IMR-90 (cell line): ENCODE results near the gene CDON. TPM values are rescaled to one million over a fixed set of nuclear protein-coding genes. Genes with fewer than 3 reads are reported as not detected.

Source experiments
- ATAC-seq: fragments of 200-7000 bp; cut with Tn5 transposase; 2 replicates; pipeline ENCODE4 v1.9.1; 2020; ENCODE audit warnings: low read depth, mild to moderate bottlenecking, moderate library complexity
- BruUV-seq: library from RNA; stranded (reverse); fragments of 400-500 nt; replicated peaks from 2 replicates; lab custom pipeline; 2021; lab: Mats Ljungman, UMichigan
- CTCF ChIA-PET: fragments of 300-600 bp; formaldehyde crosslinking; extraction: SDS; loops from one replicate; lab custom pipeline; 2021; ENCODE audit warnings: antibody characterized with exemption; lab: Yijun Ruan, JAX
- POLR2A ChIA-PET: fragments of 300-600 bp; sonication (Branson Sonifier 250); formaldehyde crosslinking; loops from one replicate; lab custom pipeline; 2022; ENCODE audit warnings: antibody characterized with exemption; ENCODE audit not compliant: unreplicated experiment; lab: Charles Lee
- DNase-seq: peaks from one replicate; pipeline ENCODE4 v3.0.0; 2013
- H2AFZ ChIP-seq: replicated peaks from 2 replicates; pipeline ENCODE3; 2013; ENCODE audit warnings: low read length, mild to moderate bottlenecking; ENCODE audit not compliant: poor library complexity
- H2AK5ac ChIP-seq: 2 replicates; pipeline ENCODE4 v1.6.1; 2013; ENCODE audit warnings: low read depth, low read length, inconsistent platforms
- H2AK9ac ChIP-seq: replicated peaks from 2 replicates; pipeline ENCODE3; 2013; ENCODE audit warnings: mild to moderate bottlenecking, low read depth, low read length, moderate library complexity; ENCODE audit not compliant: poor library complexity
- H2BK120ac ChIP-seq: 2 replicates; pipeline ENCODE4 v1.6.1; 2013; ENCODE audit warnings: low read depth, low read length, inconsistent platforms
- H2BK15ac ChIP-seq: 3 replicates; pipeline ENCODE4 v1.6.1; 2013; ENCODE audit warnings: low read depth, low read length, inconsistent platforms
- H2BK20ac ChIP-seq: 2 replicates; pipeline ENCODE4 v1.6.1; 2013; ENCODE audit warnings: low read depth, mild to moderate bottlenecking, inconsistent platforms, low read length, moderate library complexity
- H2BK5ac ChIP-seq: 2 replicates; pipeline ENCODE4 v1.6.1; 2013; ENCODE audit warnings: mild to moderate bottlenecking, low read depth, low read length, inconsistent platforms; ENCODE audit not compliant: poor library complexity, severe bottlenecking
- H3K14ac ChIP-seq: replicated peaks from 2 replicates; pipeline ENCODE4 v1.6.1; 2013; ENCODE audit warnings: low read depth, low read length, inconsistent platforms
- H3K18ac ChIP-seq: 2 replicates; pipeline ENCODE4 v1.6.1; 2013; ENCODE audit warnings: low read depth, low read length, control low read depth
- H3K23ac ChIP-seq: 2 replicates; pipeline ENCODE4 v1.6.1; 2013; ENCODE audit warnings: low read depth, low read length, inconsistent platforms
- H3K27ac ChIP-seq: 2 replicates; pipeline ENCODE4 v1.5.1; 2013; ENCODE audit warnings: mild to moderate bottlenecking, control low read depth, low read length; ENCODE audit not compliant: insufficient read depth
- H3K27me3 ChIP-seq: 2 replicates; pipeline ENCODE4 v1.6.1; 2013; ENCODE audit warnings: low read length; ENCODE audit not compliant: control insufficient read depth, insufficient read depth
- H3K36me3 ChIP-seq: 2 replicates; pipeline ENCODE4 v1.6.1; 2013; ENCODE audit warnings: low read length, mixed read lengths; ENCODE audit not compliant: control insufficient read depth, insufficient read depth
- H3K4ac ChIP-seq: 2 replicates; pipeline ENCODE4 v1.6.1; 2013; ENCODE audit warnings: low read depth, low read length, inconsistent platforms
- H3K4me1 ChIP-seq: 2 replicates; pipeline ENCODE4 v1.6.1; 2013; ENCODE audit warnings: low read length, mixed read lengths; ENCODE audit not compliant: control insufficient read depth, insufficient read depth
- H3K4me2 ChIP-seq: 2 replicates; pipeline ENCODE4 v1.6.1; 2013; ENCODE audit warnings: low read depth, mild to moderate bottlenecking, control low read depth, low read length, moderate library complexity
- H3K4me3 ChIP-seq: 2 replicates; pipeline ENCODE4 v1.5.1; 2013; ENCODE audit warnings: low read depth, mild to moderate bottlenecking, control low read depth, low read length, moderate library complexity; ENCODE audit not compliant: insufficient read depth
- H3K56ac ChIP-seq: 2 replicates; pipeline ENCODE4 v1.6.1; 2013; ENCODE audit warnings: low read length, inconsistent platforms; ENCODE audit not compliant: insufficient read depth; ENCODE audit errors: extremely low read depth
- H3K79me1 ChIP-seq, 2 experiments: 2 replicates each; pipeline ENCODE4 v1.6.1; 2013; ENCODE audit warnings: low read length in 2 of 2, inconsistent platforms in 1 of 2, low read depth in 1 of 2
- H3K9ac ChIP-seq: 2 replicates; pipeline ENCODE4 v1.6.1; 2013; ENCODE audit warnings: low read depth, low read length, control low read depth
- H3K9me1 ChIP-seq: 2 replicates; pipeline ENCODE4 v1.6.1; 2013; ENCODE audit warnings: low read length, inconsistent platforms; ENCODE audit not compliant: insufficient read depth
- H3K9me3 ChIP-seq: 2 replicates; pipeline ENCODE4 v1.6.1; 2013; ENCODE audit warnings: low read length; ENCODE audit not compliant: control insufficient read depth, insufficient read depth
- H4K20me1 ChIP-seq: 2 replicates; pipeline ENCODE4 v1.6.1; 2013; ENCODE audit warnings: low read length, inconsistent platforms; ENCODE audit not compliant: insufficient read depth
- H4K5ac ChIP-seq: 2 replicates; pipeline ENCODE4 v1.6.1; 2013; ENCODE audit warnings: mild to moderate bottlenecking, low read depth, low read length, control low read depth
- H4K8ac ChIP-seq, 2 experiments: 2 replicates each; pipeline ENCODE4 v1.6.1; 2013; ENCODE audit warnings: low read depth in 2 of 2, low read length in 2 of 2, control low read depth in 1 of 2, inconsistent platforms in 1 of 2
- H4K91ac ChIP-seq: 2 replicates; pipeline ENCODE4 v1.6.1; 2013; ENCODE audit warnings: low read depth, low read length, inconsistent platforms; ENCODE audit not compliant: insufficient read depth
- CEBPB ChIP-seq: IDR thresholded peaks from 2 replicates; pipeline ENCODE4 v1.6.1; 2012; ENCODE audit warnings: low read depth, low read length, improper control_type of control experiment
- CHD1 ChIP-seq: IDR thresholded peaks from 2 replicates; pipeline ENCODE4 v1.6.1; 2012; ENCODE audit warnings: low read depth, low read length, improper control_type of control experiment
- CTCF ChIP-seq: conservative IDR thresholded peaks from 2 replicates; pipeline ENCODE4 v1.5.1; 2012; ENCODE audit warnings: mild to moderate bottlenecking, low read depth, low read length, improper control_type of control experiment
- FOS ChIP-seq: fragments of 150-350 bp; IDR thresholded peaks from 2 replicates; pipeline ENCODE4 v1.6.1; 2016; ENCODE audit warnings: low read depth, low read length
- MAFK ChIP-seq: IDR thresholded peaks from 2 replicates; pipeline ENCODE4 v1.6.1; 2012; ENCODE audit warnings: low read depth, low read length, improper control_type of control experiment
- MXI1 ChIP-seq: IDR thresholded peaks from 2 replicates; pipeline ENCODE4 v1.6.1; 2012; ENCODE audit warnings: low read depth, mild to moderate bottlenecking, low read length, moderate library complexity, borderline replicate concordance
- NFE2L2 ChIP-seq: fragments of 150-350 bp; IDR thresholded peaks from 2 replicates; pipeline ENCODE4 v1.6.1; 2016; ENCODE audit warnings: low read depth, mild to moderate bottlenecking, low read length
- POLR2A ChIP-seq: IDR thresholded peaks from 2 replicates; pipeline ENCODE4 v1.6.1; 2012; ENCODE audit warnings: mild to moderate bottlenecking, low read depth, low read length
- RAD21 ChIP-seq: IDR thresholded peaks from 2 replicates; pipeline ENCODE4 v1.6.1; 2012; ENCODE audit warnings: low read length, improper control_type of control experiment
- RCOR1 ChIP-seq: IDR thresholded peaks from 2 replicates; pipeline ENCODE4 v1.6.1; 2012; ENCODE audit warnings: mild to moderate bottlenecking, low read length, improper control_type of control experiment; ENCODE audit not compliant: insufficient replicate concordance
- RFX5 ChIP-seq: IDR thresholded peaks from 2 replicates; pipeline ENCODE4 v1.8.0; 2012; ENCODE audit warnings: low read depth, mild to moderate bottlenecking, low read length, moderate library complexity
- SMC3 ChIP-seq: fragments of 150-350 bp; IDR thresholded peaks from 2 replicates; pipeline ENCODE4 v1.6.1; 2016; ENCODE audit warnings: low read depth, mild to moderate bottlenecking, antibody characterized with exemption, low read length, moderate library complexity
- USF2 ChIP-seq: fragments of 150-350 bp; IDR thresholded peaks from 2 replicates; pipeline ENCODE4 v1.6.1; 2017; ENCODE audit warnings: mild to moderate bottlenecking, antibody characterized with exemption, low read length, low read depth
- WGBS, 2 experiments: methylation state at CpG; one replicate each; pipeline versions ENCODE4 v1.1.5 to v1.1.7; 2013; ENCODE audit warnings: missing lambda C conversion rate in 2 of 2; ENCODE audit not compliant: insufficient read length in 1 of 2; ENCODE audit errors: extremely low coverage in 2 of 2; 5-methylcytosine and 5-hydroxymethylcytosine counted together
- dilution Hi-C: fragments of 300-500 bp; cut with HindIII; formaldehyde crosslinking; loops from one replicate; pipeline ENCODE4 v1.14.3; 2018; ENCODE audit warnings: low sequenced_read_pairs; ENCODE audit not compliant: unreplicated experiment
- in situ Hi-C: fragments of 300-500 bp; cut with MboI; formaldehyde crosslinking; loops from 3 replicates; pipeline ENCODE4 v1.14.3; 2019; ENCODE audit warnings: low sequenced_read_pairs, inconsistent platforms, mixed read lengths
- intact Hi-C: fragments of 100-400 bp; cut with micrococcal nuclease; formaldehyde crosslinking; loops from 2 replicates; pipeline ENCODE4 v1.10.0; 2022
- polyA plus RNA-seq, 3 experiments: library from polyadenylated mRNA; depleted of rRNA; stranded (reverse); fragments of >200 nt; gene quantifications; 2 replicates each; pipeline ENCODE4 v1.2.3, GENCODE V29; 2012; ENCODE audit warnings: low replicate concordance in 1 of 3
- total RNA-seq: library from RNA; depleted of rRNA; stranded (reverse); fragments of >200 nt; gene quantifications from 2 replicates; pipeline ENCODE4 v1.2.3, GENCODE V29; 2012

Gene CDON
- total and polyA plus RNA-seq, 2 of the 4 experiments (the other 2 are of a cell fraction), result 1.2 to 3.8 TPM

GRCh38 chr11:125945797-125946520, 116.7 kb downstream of the CDON start, which contains the start of gene VSIG10L2:
Gene VSIG10L2 (plus strand): TSS chr11:125946044. CDS start chr11:125946056, 12 bp downstream.
- BruUV-seq, result no TSS peak
- CTCF ChIA-PET, result no interaction called here

More at GRCh38 chr11:125945797-125946520, 116.7 kb downstream of the CDON start, which contains the start of gene VSIG10L2:
- peaks cover 20% of the 10 kb centered on the region; the same call in 1 of the 2 replicates for H3K27me3 ChIP-seq
- no peak within 1 kb of the TSS for H3K23ac ChIP-seq
- no peaks in the 10 kb centered on the region for H3K4me1 ChIP-seq
- ATAC-seq, result no peak
- no peak within 1 kb of the TSS for H3K4ac ChIP-seq
- no peak within 1 kb of the TSS for H4K5ac ChIP-seq
- H3K4me2 ChIP-seq, result no peak within 1 kb of the TSS
- no peak within 1 kb of the TSS for H3K14ac ChIP-seq
- H3K9me1 ChIP-seq, result no peaks in the 10 kb centered on the region
- no peak within 1 kb of the TSS for H2AK5ac ChIP-seq
- H2AFZ ChIP-seq, result no peak within 1 kb of the TSS
- H3K18ac ChIP-seq, result no peak within 1 kb of the TSS
- POLR2A ChIA-PET, result no interaction called here
- no peak within 1 kb of the TSS for H2AK9ac ChIP-seq
- no peak within 1 kb of the TSS for H2BK15ac ChIP-seq
- H4K91ac ChIP-seq, result no peak within 1 kb of the TSS
- 92% methylated on average over 2 of the region's 8 CpGs; no CpG with 5 or more reads in 1 of the 2 experiments for WGBS, 2 experiments
- intact Hi-C loops, result no loop called here
- TF ChIP-seq CTCF, result no peak
- TF ChIP-seq MAFK, result no peak
- TF ChIP-seq SMC3, result no peak
- no peak for TF ChIP-seq FOS
- no peak for TF ChIP-seq POLR2A
- no peak for TF ChIP-seq CEBPB
- TF ChIP-seq USF2, result no peak
- no peak for TF ChIP-seq CHD1
- TF ChIP-seq RFX5, result no peak
- TF ChIP-seq MXI1, result no peak
- TF ChIP-seq RAD21, result no peak
- no peak for TF ChIP-seq NFE2L2
- TF ChIP-seq RCOR1, result no peak
- H4K8ac ChIP-seq, result no peak within 1 kb of the TSS
- no peak within 1 kb of the TSS for H3K27ac ChIP-seq
- no peak within 1 kb of the TSS for H3K4me3 ChIP-seq
- H4K20me1 ChIP-seq, result no peaks in the 10 kb centered on the region
- no peaks in the 10 kb centered on the region for H3K79me1 ChIP-seq
- DNase-seq, result no peak
- dilution Hi-C loops, result no loop called here
- no peak within 1 kb of the TSS for H3K56ac ChIP-seq
- H3K36me3 ChIP-seq, result no peaks in the 10 kb centered on the region
- no peak within 1 kb of the TSS for H2BK5ac ChIP-seq
- H2BK120ac ChIP-seq, result no peak within 1 kb of the TSS
- H3K9me3 ChIP-seq, result no peaks in the 10 kb centered on the region
- no peak within 1 kb of the TSS for H3K9ac ChIP-seq
- in situ Hi-C loops, result no loop called here
- no peak within 1 kb of the TSS for H2BK20ac ChIP-seq
